Karpas-422 (cell line): Measurements from ENCODE around the gene GOLGA6C. TPM values are rescaled to one million over a fixed set of nuclear protein-coding genes. Genes with fewer than 3 reads are reported as not detected.
"Not testable (repeated sequence)": the region's sequence is repeated elsewhere in the genome, so short reads cannot be mapped to it uniquely, and the experiment has no call there.

Experiments
- DNase-seq: peaks from one replicate; pipeline ENCODE4 v3.0.0-alpha.2; 2015
- H2AFZ ChIP-seq: fragments of 200-600 bp; sonication (generic); 2 replicates; pipeline ENCODE4 v1.6.1; 2014; ENCODE audit warnings: antibody characterized with exemption, low read length, mixed read lengths
- H3K27ac ChIP-seq: fragments of 200-600 bp; sonication (generic); 2 replicates; pipeline ENCODE4 v1.5.1; 2014; ENCODE audit warnings: mild to moderate bottlenecking, low read length, moderate library complexity
- H3K27me3 ChIP-seq: fragments of 200-600 bp; sonication (generic); 2 replicates; pipeline ENCODE4 v1.6.1; 2014; ENCODE audit warnings: low read length, mixed read lengths
- H3K36me3 ChIP-seq: fragments of 200-600 bp; sonication (generic); 2 replicates; pipeline ENCODE4 v1.6.1; 2014; ENCODE audit warnings: low read length, mixed read lengths; ENCODE audit not compliant: insufficient read depth
- H3K4me1 ChIP-seq: fragments of 200-600 bp; sonication (generic); 2 replicates; pipeline ENCODE4 v1.6.1; 2014; ENCODE audit warnings: mild to moderate bottlenecking, low read length, mixed read lengths
- H3K4me2 ChIP-seq: fragments of 200-600 bp; sonication (generic); 2 replicates; pipeline ENCODE4 v1.6.1; 2014; ENCODE audit warnings: low read length, low read depth, mild to moderate bottlenecking; ENCODE audit not compliant: poor library complexity, severe bottlenecking
- H3K4me3 ChIP-seq: fragments of 200-600 bp; sonication (generic); 2 replicates; pipeline ENCODE4 v1.5.1; 2014; ENCODE audit warnings: mild to moderate bottlenecking, antibody characterized with exemption, low read length, mixed read lengths
- H3K79me2 ChIP-seq: fragments of 200-600 bp; sonication (generic); 2 replicates; pipeline ENCODE4 v1.6.1; 2014; ENCODE audit warnings: mild to moderate bottlenecking, low read length, mixed read lengths
- H3K9ac ChIP-seq: fragments of 200-600 bp; sonication (generic); 2 replicates; pipeline ENCODE4 v1.6.0; 2014; ENCODE audit warnings: low read length
- H3K9me2 ChIP-seq: fragments of 200-600 bp; sonication (generic), shearing (Covaris generic); replicated peaks from 2 replicates; pipeline ENCODE4 v1.6.0; 2014; ENCODE audit warnings: mild to moderate bottlenecking, low read length, moderate library complexity; ENCODE audit not compliant: insufficient read depth
- H3K9me3 ChIP-seq: fragments of 300-700, 200-600 bp; sonication (generic); 2 replicates; pipeline ENCODE4 v1.6.1; 2014; ENCODE audit warnings: low read length, mixed read lengths
- H4K20me1 ChIP-seq: fragments of 200-600 bp; sonication (generic); 2 replicates; pipeline ENCODE4 v1.6.1; 2014; ENCODE audit warnings: mild to moderate bottlenecking, antibody characterized with exemption, low read length, low read depth; ENCODE audit not compliant: insufficient read depth
- total RNA-seq: library from RNA; depleted of rRNA; stranded (reverse); fragments of >200 nt; shearing (Covaris generic); gene quantifications from 2 replicates; pipeline ENCODE4 v1.2.3, GENCODE V29; 2014; ENCODE audit warnings: low replicate concordance; rRNA removed

GOLGA6C gene
- total RNA-seq: not detected in 2 replicates

- not testable (repeated sequence) for DNase-seq, H3K4me3 ChIP-seq, H3K9me2 ChIP-seq, H3K27ac ChIP-seq, H3K9ac ChIP-seq, H3K4me2 ChIP-seq, H3K9me3 ChIP-seq, H2AFZ ChIP-seq, H3K27me3 ChIP-seq, H3K36me3 ChIP-seq, H4K20me1 ChIP-seq, H3K79me2 ChIP-seq, H3K4me1 ChIP-seq
Measured at GRCh38 chr15:75258034-75258433, at the start of gene GOLGA6C. TSS of gene GOLGA6C (plus strand) at chr15:75258334. CDS start at chr15:75258599, 265 bp downstream.

GRCh38 chr15:75208501-75209288, 49.4 kb upstream of the GOLGA6C start:
- Histone ChIP-seq H3K4me2 (no peak overlapping the region), H3K27ac (no peak overlapping the region), H3K27me3 (no peaks in the 10 kb centered on the region), H3K36me3 (peaks cover 22% of the 10 kb centered on the region), H3K9me3 (no peaks in the 10 kb centered on the region), H3K4me3 (no peak overlapping the region), H3K79me2 (peaks cover 64% of the 10 kb centered on the region), H3K4me1 (peaks cover 15% of the 10 kb centered on the region), H2AFZ (no peak overlapping the region), H4K20me1 (peaks cover 95% of the 10 kb centered on the region), H3K9me2 (no peaks in the 10 kb centered on the region), H3K9ac (no peak overlapping the region)
- no peak for DNase-seq

- Histone ChIP-seq H3K79me2 (peaks cover 59% of the 10 kb centered on the region), H3K4me3 (no peak overlapping the region), H3K27me3 (no peaks in the 10 kb centered on the region), H3K36me3 (peaks cover 22% of the 10 kb centered on the region), H2AFZ (no peak overlapping the region), H3K9ac (no peak overlapping the region), H3K9me3 (no peaks in the 10 kb centered on the region), H3K9me2 (no peaks in the 10 kb centered on the region), H3K4me1 (peaks cover 10% of the 10 kb centered on the region), H3K27ac (no peak overlapping the region), H4K20me1 (peaks cover 89% of the 10 kb centered on the region), H3K4me2 (no peak overlapping the region)
- DNase-seq: no peak
Measured at GRCh38 chr15:75209289-75209676, 48.9 kb upstream of the GOLGA6C start.

GRCh38 chr15:75210811-75211230, 47.3 kb upstream of the GOLGA6C start:
- Histone ChIP-seq H3K27me3 (no peaks in the 10 kb centered on the region), H3K79me2 (peaks cover 43% of the 10 kb centered on the region), H3K36me3 (peaks cover 12% of the 10 kb centered on the region), H4K20me1 (peaks cover 74% of the 10 kb centered on the region), H3K4me1 (no peaks in the 10 kb centered on the region), H2AFZ (no peak overlapping the region), H3K4me2 (no peak overlapping the region), H3K4me3 (no peak overlapping the region), H3K9me2 (no peaks in the 10 kb centered on the region), H3K9me3 (no peaks in the 10 kb centered on the region), H3K9ac (no peak overlapping the region), H3K27ac (no peak overlapping the region)
- no peak for DNase-seq

GRCh38 chr15:75211436-75212199, 46.5 kb upstream of the GOLGA6C start:
- Histone ChIP-seq H4K20me1 (peaks cover 66% of the 10 kb centered on the region), H3K27ac (no peak overlapping the region), H2AFZ (no peak overlapping the region), H3K36me3 (peaks cover 10% of the 10 kb centered on the region), H3K9me3 (no peaks in the 10 kb centered on the region), H3K79me2 (peaks cover 36% of the 10 kb centered on the region), H3K4me1 (no peaks in the 10 kb centered on the region), H3K4me2 (no peak overlapping the region), H3K27me3 (no peaks in the 10 kb centered on the region), H3K9ac (no peak overlapping the region), H3K9me2 (no peaks in the 10 kb centered on the region), H3K4me3 (no peak overlapping the region)
- DNase-seq: no peak

- Histone ChIP-seq H4K20me1 (peaks cover 61% of the 10 kb centered on the region), H3K9ac (no peak overlapping the region), H3K9me3 (no peaks in the 10 kb centered on the region), H3K27me3 (no peaks in the 10 kb centered on the region), H3K36me3 (peaks cover 10% of the 10 kb centered on the region), H3K4me2 (no peak overlapping the region), H3K4me3 (no peak overlapping the region), H3K27ac (no peak overlapping the region), H3K9me2 (no peaks in the 10 kb centered on the region), H2AFZ (no peak overlapping the region), H3K79me2 (peaks cover 30% of the 10 kb centered on the region), H3K4me1 (no peaks in the 10 kb centered on the region)
- DNase-seq: no peak
Measured at GRCh38 chr15:75212200-75212858, 45.8 kb upstream of the GOLGA6C start.

- Histone ChIP-seq H3K9ac (no peak overlapping the region), H3K9me3 (no peaks in the 10 kb centered on the region), H4K20me1 (peaks cover 51% of the 10 kb centered on the region), H3K36me3 (peaks cover 10% of the 10 kb centered on the region), H3K27ac (no peak overlapping the region), H3K79me2 (peaks cover 21% of the 10 kb centered on the region), H3K4me3 (no peak overlapping the region), H3K9me2 (no peaks in the 10 kb centered on the region), H3K4me1 (peaks cover 2% of the 10 kb centered on the region; the same call in 1 of the 2 replicates), H3K27me3 (no peaks in the 10 kb centered on the region), H3K4me2 (no peak overlapping the region), H2AFZ (no peak overlapping the region)
- no peak for DNase-seq
Measured at GRCh38 chr15:75213212-75213767, 44.8 kb upstream of the GOLGA6C start.
